HG03575 (cell line): Measurements from ENCODE around the gene AKR1B1.

Source experiments
- ATAC-seq: cut with Tn5 transposase; IDR thresholded peaks from one replicate; pipeline ENCODE4 v1.9.1; 2021; ENCODE audit not compliant: unreplicated experiment, insufficient number of reproducible peaks, low FRiP score; ENCODE audit errors: extremely low read depth

The AKR1B1 gene

DNA sequence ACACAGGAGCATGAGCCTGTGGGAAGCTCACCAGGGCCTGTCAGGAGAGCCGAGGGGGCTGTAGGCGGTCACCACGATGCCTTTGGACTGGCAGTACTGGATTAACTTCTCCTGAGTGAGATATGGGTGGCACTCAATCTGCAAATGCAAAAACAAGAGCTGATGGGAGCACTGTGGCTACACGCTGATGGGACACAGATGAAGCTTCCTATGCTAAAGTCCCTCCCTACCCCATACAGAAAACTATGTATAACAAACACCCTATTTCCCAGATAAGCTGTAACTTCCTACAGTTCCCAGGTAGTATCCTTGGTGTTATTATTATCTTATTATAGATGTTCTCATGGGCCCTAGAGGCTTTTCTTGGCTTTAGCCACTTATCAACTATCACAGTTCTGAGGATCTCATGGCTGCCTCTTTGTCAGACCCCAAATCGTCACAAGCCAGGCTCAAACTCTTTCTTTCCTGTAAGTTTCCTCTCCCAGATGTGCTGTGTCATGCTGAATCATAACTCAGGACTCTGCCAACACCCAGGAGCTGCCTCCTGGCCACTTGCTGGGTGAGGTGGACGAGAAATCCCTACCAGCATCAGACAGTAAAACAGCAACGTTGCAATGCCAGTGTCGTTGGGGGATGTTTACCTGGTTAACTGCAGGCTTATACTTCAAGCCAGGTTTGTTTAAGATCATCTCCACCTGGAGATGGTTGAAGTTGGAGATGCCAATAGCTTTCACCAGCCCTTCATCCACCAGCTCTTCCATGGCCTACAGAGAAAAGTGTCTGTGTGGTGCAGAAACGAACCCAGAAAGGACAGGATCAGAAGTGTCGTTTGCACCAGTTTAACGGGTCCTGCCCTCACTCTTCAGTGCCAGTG lies 10.3 kb downstream of the AKR1B1 start:
- ATAC-seq, result no peak

DNA sequence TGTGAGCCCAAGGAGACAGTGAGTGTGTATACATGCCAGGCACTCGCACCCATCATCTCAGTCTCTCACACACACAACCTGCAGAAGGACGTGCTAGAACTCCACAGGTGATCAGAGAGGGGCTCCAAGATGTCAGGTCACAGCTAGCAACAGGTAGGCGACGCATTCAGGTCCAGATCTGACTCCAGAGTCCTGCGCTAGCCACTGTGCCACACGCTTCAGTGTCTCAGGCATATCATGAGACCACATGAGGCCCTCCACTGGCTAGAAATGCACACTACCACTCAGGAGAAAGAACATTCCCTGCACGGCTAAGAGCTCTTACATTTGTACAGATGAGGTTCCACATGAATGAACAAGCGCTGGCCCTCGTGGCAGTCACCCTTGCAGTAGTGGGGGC lies 11.5 kb downstream of the AKR1B1 start:
- no peak for ATAC-seq

DNA sequence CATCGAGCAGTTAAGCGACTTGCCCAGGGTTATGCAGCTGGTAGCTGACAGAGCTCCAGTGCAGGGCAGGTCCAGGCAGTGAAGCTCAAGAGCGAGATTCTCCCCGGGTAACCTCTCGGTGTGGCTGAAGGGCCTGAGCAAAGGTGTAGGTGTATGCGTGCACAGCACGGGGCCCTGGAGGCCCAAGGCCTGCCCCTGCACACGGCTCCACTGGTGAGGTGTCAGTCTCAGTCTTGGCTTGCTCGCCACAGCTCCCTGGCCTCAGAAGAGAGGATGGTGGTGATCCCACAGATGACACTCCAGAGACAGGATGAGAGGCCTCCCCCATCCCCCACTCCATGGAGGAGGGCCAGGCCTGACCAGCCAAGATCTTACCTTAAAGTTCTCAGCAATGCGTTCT lies 12.0 kb downstream of the AKR1B1 start:
- ATAC-seq, result no peak

DNA sequence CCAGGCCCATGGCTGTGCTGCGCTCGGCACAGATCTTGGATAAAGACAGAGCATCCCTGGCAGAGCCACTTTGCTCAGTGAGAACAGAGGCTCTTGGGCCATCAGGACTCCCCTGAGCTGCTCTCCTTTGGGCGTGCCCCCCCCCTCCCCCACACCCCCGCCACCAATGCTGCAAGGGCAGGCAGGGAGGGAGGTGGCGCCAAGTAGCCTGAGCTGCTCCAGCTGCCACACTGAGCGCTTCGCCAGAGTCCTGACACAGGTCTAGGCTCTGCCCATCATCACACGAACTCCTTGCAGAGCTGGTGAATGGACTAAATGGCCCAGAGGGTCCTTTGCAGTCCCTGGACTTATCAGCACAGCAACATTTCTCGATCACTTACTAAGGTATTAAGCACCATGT lies 12.5 kb downstream of the AKR1B1 start:
- no peak for ATAC-seq

DNA sequence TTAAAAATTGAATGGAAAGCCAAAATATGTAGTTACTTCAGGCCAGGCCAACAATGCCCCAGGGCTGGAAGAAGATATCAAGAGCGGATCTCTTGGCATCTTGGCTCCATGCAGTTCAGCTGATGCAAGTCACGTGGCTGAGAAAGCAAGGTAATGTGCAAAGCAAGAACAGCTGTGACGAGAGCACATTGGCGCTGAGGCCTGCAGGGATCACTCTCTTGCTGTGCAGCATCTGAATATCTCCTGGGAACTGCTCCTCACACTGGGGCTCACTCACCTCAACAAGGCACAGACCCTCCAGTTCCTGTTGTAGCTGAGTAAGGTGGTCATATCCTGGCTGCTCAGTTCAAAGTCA lies 14.0 kb downstream of the AKR1B1 start:
- ATAC-seq, result no peak

DNA sequence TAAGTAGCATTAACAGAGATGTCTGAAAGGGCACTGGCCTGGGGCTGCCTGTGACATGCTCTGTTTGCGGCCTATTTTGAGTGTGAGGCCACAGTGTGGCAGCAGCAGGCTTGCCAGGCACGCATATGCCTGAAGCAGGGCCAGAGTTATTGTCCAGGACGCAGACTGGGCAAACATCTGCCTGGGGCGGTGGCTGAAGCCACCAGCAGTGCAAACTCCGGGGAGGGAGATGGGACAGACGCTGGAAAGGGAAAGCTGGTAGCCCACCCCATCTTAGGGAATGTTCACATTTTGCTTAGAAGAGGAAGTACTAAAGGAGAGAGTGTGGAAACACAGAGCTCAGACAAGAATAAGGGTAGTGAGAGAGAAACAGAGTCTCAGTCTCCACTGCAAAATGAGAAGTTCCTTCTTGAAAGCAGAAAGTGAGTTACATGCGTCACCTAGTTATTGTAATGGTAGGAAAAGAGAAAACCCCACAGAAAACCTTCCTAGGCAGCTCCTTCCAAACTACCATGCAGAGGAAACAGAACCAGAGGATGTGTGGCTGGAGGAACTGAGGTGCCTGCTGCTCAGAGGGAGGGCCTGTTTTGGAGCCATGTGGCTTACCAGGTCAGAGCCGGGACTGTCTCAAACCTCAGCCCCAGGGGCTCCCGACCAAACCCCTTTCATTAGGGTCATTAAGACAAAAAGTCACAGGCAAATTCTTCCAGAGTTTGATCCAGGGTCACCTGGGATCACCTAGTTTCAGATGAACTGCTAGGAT lies 14.5 kb downstream of the AKR1B1 start:
- ATAC-seq, result no peak

DNA sequence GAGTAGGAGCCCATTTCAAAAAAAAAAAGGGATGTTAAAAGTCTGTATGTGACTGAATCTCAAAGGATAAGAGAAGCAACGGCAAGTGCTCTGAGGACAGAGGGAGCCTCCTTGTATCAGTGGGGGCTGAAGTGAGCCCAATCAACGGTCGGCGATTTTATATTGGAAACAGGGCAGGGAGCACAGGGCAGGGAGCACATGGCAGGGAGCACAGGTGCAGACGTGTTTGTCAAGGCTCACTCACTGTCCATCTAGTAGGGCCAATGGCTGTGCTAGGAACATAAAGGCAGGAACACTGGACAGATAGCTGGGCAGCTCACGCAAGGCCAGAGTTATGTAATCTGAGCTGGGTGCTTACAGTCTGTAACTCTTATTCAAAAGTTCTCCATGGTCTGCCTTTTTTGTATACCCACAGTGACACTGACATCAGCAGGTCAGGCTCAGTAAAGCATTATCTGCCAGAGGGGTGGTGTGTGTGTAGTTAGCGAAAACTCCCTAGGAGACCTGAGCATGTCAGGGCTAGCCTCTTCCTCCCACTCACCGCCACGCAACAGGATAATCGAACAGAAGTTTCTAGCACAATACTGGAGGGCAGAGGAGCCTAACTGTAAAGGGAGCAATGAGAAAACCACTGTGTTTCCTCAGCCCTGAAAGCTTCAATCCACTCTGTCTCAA lies 15.4 kb downstream of the AKR1B1 start:
- no peak for ATAC-seq

DNA sequence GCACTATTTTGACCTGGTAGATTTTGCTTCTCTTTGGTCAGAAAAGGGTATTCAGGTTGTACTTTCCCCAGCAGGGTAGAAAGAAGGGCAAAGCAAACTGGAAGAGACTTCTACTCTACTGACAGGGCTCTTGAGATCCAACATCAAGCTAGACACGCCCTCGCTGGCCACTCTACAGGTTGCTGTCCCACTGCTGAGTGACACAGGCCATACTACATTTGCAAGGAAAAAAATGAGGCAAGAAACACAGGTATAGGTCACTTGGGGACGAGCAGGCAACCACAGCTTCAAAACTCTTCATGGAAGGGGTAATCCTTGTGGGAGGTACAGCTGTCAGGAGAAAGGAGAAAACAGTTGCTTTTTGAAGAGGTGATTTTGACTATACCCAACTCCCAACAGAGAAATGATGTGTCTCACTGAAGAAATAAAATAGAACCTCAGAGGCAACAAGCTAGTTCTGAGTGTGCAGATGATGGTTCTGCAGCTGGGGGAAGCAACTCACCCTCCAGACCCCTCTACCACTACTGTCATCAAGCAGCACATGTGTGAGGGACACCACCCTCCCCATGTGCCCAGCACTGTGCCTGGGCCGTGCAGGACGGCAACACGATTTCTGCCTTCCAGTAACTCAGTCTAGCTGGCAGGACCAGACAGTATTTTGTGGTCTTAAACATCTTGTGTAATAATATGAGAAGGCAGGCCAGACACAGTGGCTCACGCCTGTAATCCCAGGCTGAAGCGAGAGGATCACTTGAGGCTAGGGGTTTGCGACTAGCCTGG lies 16.3 kb downstream of the AKR1B1 start:
- ATAC-seq, result no peak

DNA sequence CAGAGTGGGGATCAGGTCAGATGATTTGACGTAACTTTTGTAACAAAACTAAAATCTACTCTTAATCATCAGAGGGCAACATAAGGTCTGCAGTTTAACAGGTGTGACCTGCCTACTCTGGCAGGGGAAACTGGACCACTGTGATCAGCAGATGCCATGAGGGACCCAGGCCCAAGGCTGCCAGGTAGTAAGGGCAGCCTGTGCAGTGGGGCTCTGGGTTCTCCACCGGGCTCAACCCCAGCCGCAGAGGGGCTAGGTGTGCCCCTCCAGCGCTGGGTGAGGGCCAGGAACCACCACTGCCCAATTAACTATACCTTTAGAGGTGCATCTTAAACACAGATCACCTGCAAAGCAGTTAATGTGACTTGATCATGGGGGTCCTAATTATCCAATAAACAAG lies 17.6 kb downstream of the AKR1B1 start:
- ATAC-seq, result no peak

DNA sequence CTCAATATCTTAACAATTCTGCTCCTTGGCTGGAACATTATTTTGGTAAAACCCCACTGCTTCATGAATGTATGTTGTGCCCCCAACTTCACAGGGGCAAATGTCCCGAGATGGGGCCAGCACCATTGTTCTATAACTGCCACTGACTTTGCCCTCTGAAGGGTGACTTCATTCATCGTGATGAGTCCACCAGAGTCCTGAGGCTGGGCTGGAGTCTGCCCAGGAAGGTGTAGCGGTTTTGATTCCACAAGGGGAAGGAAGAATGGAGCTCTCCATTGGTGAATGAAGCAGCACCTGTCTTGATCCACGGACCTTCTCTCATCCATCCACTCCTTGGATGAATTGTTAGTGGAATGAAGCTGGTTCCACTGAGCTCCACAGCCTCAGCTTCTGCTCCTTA lies 18.4 kb downstream of the AKR1B1 start:
- ATAC-seq, result no peak

DNA sequence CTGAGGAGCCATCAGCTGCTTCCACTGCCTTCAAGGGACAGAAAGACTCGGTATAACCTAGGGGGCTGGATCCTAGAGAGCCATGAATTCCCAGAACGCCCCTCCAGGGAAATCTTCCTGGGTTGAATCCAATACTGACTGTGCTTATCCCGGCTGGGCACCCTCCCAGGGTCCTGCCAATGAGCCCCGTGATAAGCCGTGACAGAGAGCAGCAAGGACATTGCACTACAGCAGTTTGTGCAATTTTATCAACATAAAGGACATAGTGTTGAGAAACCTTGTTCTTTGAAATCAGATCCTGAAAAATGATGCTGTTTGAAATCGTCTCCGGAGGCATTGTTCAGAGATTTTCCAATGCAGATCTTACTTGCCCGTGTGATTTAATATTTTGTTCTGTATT lies 18.8 kb downstream of the AKR1B1 start:
- ATAC-seq, result no peak

DNA sequence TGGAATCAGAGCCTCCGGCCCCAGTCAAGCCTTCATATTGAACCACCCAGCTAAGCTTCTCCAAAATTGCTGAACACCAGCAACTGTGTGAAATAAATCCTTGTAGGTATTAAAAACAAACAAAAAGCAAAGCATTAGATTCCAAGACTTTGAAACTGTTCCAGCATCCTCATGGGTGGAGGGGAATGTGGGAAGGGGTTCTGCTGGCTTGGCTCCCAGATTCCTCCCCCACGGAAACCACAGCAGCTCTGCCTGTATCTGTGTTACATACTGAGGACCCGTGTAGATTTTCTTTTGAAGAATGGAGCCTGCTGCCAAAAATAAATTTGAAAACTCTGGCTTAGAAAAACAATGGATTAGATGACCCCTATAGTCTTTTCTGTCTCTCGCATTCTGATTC lies 20.0 kb downstream of the AKR1B1 start:
- ATAC-seq, result no peak

DNA sequence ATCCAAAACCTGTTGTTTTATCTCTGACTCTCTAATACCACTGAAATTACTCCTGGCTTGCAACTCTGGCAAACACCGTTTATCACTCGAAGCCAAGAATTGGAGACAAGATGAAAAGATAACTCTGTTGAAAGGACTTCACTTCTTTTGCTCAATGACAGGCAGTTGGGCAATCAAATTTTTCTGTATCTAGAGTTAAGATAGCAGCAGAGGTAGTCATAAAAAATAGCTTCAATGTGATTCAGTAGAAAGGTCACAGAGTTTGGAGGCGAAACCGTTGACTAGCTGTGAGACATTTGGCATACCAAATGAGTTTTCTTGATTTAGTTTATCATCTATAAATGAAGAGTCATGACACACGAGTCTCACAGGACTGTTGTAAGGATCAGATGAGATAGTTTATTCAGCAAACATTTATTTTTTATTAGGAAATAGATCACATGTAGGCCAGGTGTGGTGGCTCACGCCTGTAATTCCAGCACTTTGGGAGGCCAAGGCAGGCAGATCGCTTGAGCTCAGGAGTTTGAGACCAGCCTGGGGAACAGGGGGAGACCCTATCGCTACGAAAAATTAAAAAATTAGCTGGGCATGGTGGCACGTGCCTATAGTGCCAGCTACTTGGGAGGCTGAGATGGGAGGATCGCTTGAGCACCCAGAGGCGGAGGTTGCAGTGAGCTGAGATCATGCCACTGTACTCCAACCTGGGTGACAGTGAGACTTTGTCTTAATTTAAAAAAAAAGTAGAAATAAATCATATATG lies 23.6 kb downstream of the AKR1B1 start:
- no peak for ATAC-seq

DNA sequence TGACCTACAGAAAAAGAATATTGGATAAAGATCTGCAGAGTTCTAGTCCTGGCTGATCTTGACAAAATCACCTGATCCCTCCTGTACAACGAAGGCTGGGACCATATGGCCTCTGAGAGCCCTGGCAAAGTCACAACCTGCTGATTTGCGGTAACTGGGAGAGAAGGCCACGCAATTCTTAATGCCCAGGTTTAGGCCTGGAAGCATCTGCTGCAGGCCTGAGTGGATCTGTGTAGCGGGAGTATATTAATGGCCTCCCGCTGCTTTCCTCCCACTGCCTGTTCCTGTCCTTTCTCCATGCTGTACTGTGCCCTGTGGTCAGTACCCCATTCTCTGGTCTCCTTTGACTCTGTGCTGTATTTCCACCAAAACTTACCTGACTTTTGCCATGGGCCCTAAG lies 24.2 kb downstream of the AKR1B1 start:
- ATAC-seq, result no peak

DNA sequence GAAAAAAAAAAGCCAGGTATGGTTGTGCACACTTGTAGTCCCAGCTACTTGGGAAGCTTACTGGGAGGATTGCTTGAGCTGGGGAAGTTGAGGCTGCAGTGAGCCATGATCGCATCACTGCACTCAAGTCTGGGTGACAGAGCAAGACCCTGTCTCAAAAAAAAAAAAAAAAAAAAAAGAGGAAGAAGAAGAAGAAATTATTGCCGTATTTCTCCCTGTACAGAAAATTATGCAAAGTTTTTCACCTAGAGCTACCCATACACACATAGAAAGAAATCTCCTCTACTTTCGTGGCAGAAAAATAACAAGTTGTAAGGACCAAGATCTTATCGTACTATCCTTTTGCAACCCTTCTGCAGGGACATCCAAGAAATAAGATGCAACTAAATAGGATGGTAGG lies 25.5 kb downstream of the AKR1B1 start:
- ATAC-seq, result no peak

DNA sequence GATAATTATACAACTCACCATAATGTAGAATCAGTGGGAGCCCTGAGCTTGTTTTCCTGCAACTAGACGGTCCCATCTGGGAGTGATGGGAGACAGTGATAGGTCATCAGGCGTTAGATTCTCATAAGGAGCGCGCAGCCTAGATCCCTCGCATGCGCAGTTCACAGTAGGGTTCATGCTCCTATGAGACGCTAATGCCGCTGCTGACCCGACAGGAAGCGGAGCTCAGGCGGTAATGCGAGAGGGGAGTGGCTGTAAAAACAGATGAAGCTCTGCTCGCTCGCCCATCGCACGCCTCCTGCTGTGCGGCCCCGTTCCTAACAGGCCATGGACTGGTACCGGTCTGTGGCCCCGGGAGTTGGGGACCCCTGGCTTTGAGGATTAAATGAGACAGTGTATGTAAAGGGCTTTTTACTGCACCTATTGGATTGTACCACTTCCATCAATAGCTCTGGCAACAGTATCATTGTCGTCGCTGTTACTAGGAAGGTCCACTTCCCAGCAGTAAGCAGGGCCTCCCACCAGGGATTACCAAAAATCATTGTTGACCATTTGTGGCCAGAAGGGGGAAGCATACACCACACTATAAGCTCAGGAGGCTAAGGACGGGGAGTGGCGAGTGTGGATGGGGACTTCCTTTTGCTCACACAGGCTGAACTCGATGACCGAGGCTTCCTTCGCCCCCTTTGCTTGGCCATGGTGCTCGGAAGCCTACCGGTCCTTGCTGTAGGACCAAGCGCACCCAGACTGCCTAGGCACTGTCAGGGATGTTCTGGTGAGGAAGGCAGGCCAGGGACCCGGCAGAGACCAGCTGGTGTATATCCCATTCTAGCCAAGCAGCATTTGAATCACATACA lies 26.4 kb downstream of the AKR1B1 start:
- ATAC-seq, result peak; percentile 75

DNA sequence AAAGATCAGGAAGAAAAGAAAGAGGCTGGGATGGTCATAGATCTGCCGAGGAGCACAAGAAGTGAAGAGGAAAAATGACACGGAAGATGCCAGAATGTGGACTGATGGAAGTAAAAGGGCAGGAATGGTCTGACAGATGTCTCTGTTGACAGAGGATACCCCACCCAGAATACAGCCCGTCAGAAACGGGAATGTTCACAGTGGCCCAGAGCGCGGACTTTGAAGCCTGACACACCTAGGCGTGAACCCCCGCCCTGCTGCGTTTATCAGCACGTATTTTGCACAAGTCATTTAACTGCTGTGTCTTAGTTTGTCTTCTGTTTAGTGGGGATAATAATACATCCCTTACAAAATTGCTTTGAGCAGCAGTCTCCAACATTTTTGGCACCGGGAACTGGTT lies 27.1 kb downstream of the AKR1B1 start:
- no peak for ATAC-seq

DNA sequence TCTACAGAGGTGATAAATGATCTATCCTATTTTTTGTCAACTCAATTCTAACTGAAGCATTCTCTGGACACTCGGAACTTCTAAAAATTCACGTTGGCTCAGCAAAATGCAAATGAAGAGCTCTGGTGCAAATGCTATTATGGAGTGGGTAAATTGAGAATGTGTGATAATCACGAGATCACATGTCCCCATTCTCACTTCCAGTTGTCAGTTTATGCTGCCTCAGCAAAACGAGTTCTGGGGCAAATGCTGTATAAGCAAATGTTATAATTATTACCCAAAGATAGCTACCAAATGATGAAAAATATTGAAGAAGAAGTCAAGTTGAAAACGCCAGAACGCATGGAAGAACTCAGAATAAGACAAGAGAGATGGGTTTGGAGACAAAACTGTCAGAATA lies 29.4 kb downstream of the AKR1B1 start:
- ATAC-seq, result no peak
